IMR-90 (cell line): ENCODE results near the gene FJX1. TPM values are rescaled to one million over a fixed set of nuclear protein-coding genes. Genes with fewer than 3 reads are reported as not detected.
A peak's percentile ranks its signal among the peaks of the same experiment; 100 is the strongest.

Experiments
- ATAC-seq: fragments of 200-7000 bp; cut with Tn5 transposase; 2 replicates; pipeline ENCODE4 v1.9.1; 2020; ENCODE audit warnings: low read depth, mild to moderate bottlenecking, moderate library complexity
- BruUV-seq: library from RNA; stranded (reverse); fragments of 400-500 nt; replicated peaks from 2 replicates; lab custom pipeline; 2021; lab: Mats Ljungman, UMichigan
- CTCF ChIA-PET: fragments of 300-600 bp; formaldehyde crosslinking; extraction: SDS; loops from one replicate; lab custom pipeline; 2021; ENCODE audit warnings: antibody characterized with exemption; lab: Yijun Ruan, JAX
- POLR2A ChIA-PET: fragments of 300-600 bp; sonication (Branson Sonifier 250); formaldehyde crosslinking; loops from one replicate; lab custom pipeline; 2022; ENCODE audit warnings: antibody characterized with exemption; ENCODE audit not compliant: unreplicated experiment; lab: Charles Lee
- DNase-seq: peaks from one replicate; pipeline ENCODE4 v3.0.0; 2013
- H2AFZ ChIP-seq: replicated peaks from 2 replicates; pipeline ENCODE3; 2013; ENCODE audit warnings: low read length, mild to moderate bottlenecking; ENCODE audit not compliant: poor library complexity
- H2AK5ac ChIP-seq: 2 replicates; pipeline ENCODE4 v1.6.1; 2013; ENCODE audit warnings: low read depth, low read length, inconsistent platforms
- H2AK9ac ChIP-seq: replicated peaks from 2 replicates; pipeline ENCODE3; 2013; ENCODE audit warnings: mild to moderate bottlenecking, low read depth, low read length, moderate library complexity; ENCODE audit not compliant: poor library complexity
- H2BK120ac ChIP-seq: 2 replicates; pipeline ENCODE4 v1.6.1; 2013; ENCODE audit warnings: low read depth, low read length, inconsistent platforms
- H2BK15ac ChIP-seq: 3 replicates; pipeline ENCODE4 v1.6.1; 2013; ENCODE audit warnings: low read depth, low read length, inconsistent platforms
- H2BK20ac ChIP-seq: 2 replicates; pipeline ENCODE4 v1.6.1; 2013; ENCODE audit warnings: low read depth, mild to moderate bottlenecking, inconsistent platforms, low read length, moderate library complexity
- H2BK5ac ChIP-seq: 2 replicates; pipeline ENCODE4 v1.6.1; 2013; ENCODE audit warnings: mild to moderate bottlenecking, low read depth, low read length, inconsistent platforms; ENCODE audit not compliant: poor library complexity, severe bottlenecking
- H3K14ac ChIP-seq: replicated peaks from 2 replicates; pipeline ENCODE4 v1.6.1; 2013; ENCODE audit warnings: low read depth, low read length, inconsistent platforms
- H3K18ac ChIP-seq: 2 replicates; pipeline ENCODE4 v1.6.1; 2013; ENCODE audit warnings: low read depth, low read length, control low read depth
- H3K23ac ChIP-seq: 2 replicates; pipeline ENCODE4 v1.6.1; 2013; ENCODE audit warnings: low read depth, low read length, inconsistent platforms
- H3K27ac ChIP-seq: 2 replicates; pipeline ENCODE4 v1.5.1; 2013; ENCODE audit warnings: mild to moderate bottlenecking, control low read depth, low read length; ENCODE audit not compliant: insufficient read depth
- H3K27me3 ChIP-seq: 2 replicates; pipeline ENCODE4 v1.6.1; 2013; ENCODE audit warnings: low read length; ENCODE audit not compliant: control insufficient read depth, insufficient read depth
- H3K36me3 ChIP-seq: 2 replicates; pipeline ENCODE4 v1.6.1; 2013; ENCODE audit warnings: low read length, mixed read lengths; ENCODE audit not compliant: control insufficient read depth, insufficient read depth
- H3K4ac ChIP-seq: 2 replicates; pipeline ENCODE4 v1.6.1; 2013; ENCODE audit warnings: low read depth, low read length, inconsistent platforms
- H3K4me1 ChIP-seq: 2 replicates; pipeline ENCODE4 v1.6.1; 2013; ENCODE audit warnings: low read length, mixed read lengths; ENCODE audit not compliant: control insufficient read depth, insufficient read depth
- H3K4me2 ChIP-seq: 2 replicates; pipeline ENCODE4 v1.6.1; 2013; ENCODE audit warnings: low read depth, mild to moderate bottlenecking, control low read depth, low read length, moderate library complexity
- H3K4me3 ChIP-seq: 2 replicates; pipeline ENCODE4 v1.5.1; 2013; ENCODE audit warnings: low read depth, mild to moderate bottlenecking, control low read depth, low read length, moderate library complexity; ENCODE audit not compliant: insufficient read depth
- H3K56ac ChIP-seq: 2 replicates; pipeline ENCODE4 v1.6.1; 2013; ENCODE audit warnings: low read length, inconsistent platforms; ENCODE audit not compliant: insufficient read depth; ENCODE audit errors: extremely low read depth
- H3K79me1 ChIP-seq, 2 experiments: 2 replicates each; pipeline ENCODE4 v1.6.1; 2013; ENCODE audit warnings: low read length in 2 of 2, inconsistent platforms in 1 of 2, low read depth in 1 of 2
- H3K9ac ChIP-seq: 2 replicates; pipeline ENCODE4 v1.6.1; 2013; ENCODE audit warnings: low read depth, low read length, control low read depth
- H3K9me1 ChIP-seq: 2 replicates; pipeline ENCODE4 v1.6.1; 2013; ENCODE audit warnings: low read length, inconsistent platforms; ENCODE audit not compliant: insufficient read depth
- H3K9me3 ChIP-seq: 2 replicates; pipeline ENCODE4 v1.6.1; 2013; ENCODE audit warnings: low read length; ENCODE audit not compliant: control insufficient read depth, insufficient read depth
- H4K20me1 ChIP-seq: 2 replicates; pipeline ENCODE4 v1.6.1; 2013; ENCODE audit warnings: low read length, inconsistent platforms; ENCODE audit not compliant: insufficient read depth
- H4K5ac ChIP-seq: 2 replicates; pipeline ENCODE4 v1.6.1; 2013; ENCODE audit warnings: mild to moderate bottlenecking, low read depth, low read length, control low read depth
- H4K8ac ChIP-seq, 2 experiments: 2 replicates each; pipeline ENCODE4 v1.6.1; 2013; ENCODE audit warnings: low read depth in 2 of 2, low read length in 2 of 2, control low read depth in 1 of 2, inconsistent platforms in 1 of 2
- H4K91ac ChIP-seq: 2 replicates; pipeline ENCODE4 v1.6.1; 2013; ENCODE audit warnings: low read depth, low read length, inconsistent platforms; ENCODE audit not compliant: insufficient read depth
- CEBPB ChIP-seq: IDR thresholded peaks from 2 replicates; pipeline ENCODE4 v1.6.1; 2012; ENCODE audit warnings: low read depth, low read length, improper control_type of control experiment
- USF2 ChIP-seq: fragments of 150-350 bp; IDR thresholded peaks from 2 replicates; pipeline ENCODE4 v1.6.1; 2017; ENCODE audit warnings: mild to moderate bottlenecking, antibody characterized with exemption, low read length, low read depth
- dilution Hi-C: fragments of 300-500 bp; cut with HindIII; formaldehyde crosslinking; loops from one replicate; pipeline ENCODE4 v1.14.3; 2018; ENCODE audit warnings: low sequenced_read_pairs; ENCODE audit not compliant: unreplicated experiment
- in situ Hi-C: fragments of 300-500 bp; cut with MboI; formaldehyde crosslinking; loops from 3 replicates; pipeline ENCODE4 v1.14.3; 2019; ENCODE audit warnings: low sequenced_read_pairs, inconsistent platforms, mixed read lengths
- intact Hi-C: fragments of 100-400 bp; cut with micrococcal nuclease; formaldehyde crosslinking; loops from 2 replicates; pipeline ENCODE4 v1.10.0; 2022
- polyA plus RNA-seq, 3 experiments: library from polyadenylated mRNA; depleted of rRNA; stranded (reverse); fragments of >200 nt; gene quantifications; 2 replicates each; pipeline ENCODE4 v1.2.3, GENCODE V29; 2012; ENCODE audit warnings: low replicate concordance in 1 of 3
- total RNA-seq: library from RNA; depleted of rRNA; stranded (reverse); fragments of >200 nt; gene quantifications from 2 replicates; pipeline ENCODE4 v1.2.3, GENCODE V29; 2012

The FJX1 gene
- total and polyA plus RNA-seq, 2 of the 4 experiments (the other 2 are of a cell fraction): 8.4 to 11.2 TPM

DNA sequence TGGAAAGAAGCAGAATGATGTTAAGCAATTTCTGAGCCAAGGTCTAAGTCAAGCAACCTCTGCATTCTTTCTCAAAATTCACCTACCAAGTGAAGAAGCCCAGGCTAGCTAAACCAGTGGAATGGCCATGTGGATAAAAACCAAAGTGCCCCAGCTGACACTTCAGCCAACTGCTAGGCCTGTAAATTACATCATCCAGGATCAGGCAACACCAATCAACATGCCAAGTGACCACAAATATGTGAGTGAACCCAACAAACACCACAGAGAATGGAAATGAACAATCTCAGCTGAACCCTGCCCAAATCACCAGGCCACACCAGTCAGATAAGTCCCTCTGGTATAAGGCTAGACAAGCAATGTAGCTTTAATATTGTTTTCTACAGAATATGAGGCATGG lies 25.1 kb upstream of the FJX1 start:
- peaks cover 15% of the 10 kb centered on the region for H3K4me1 ChIP-seq
- intact Hi-C loops: no loop called here
- no peak for TF ChIP-seq USF2
- peak; percentile 65 for TF ChIP-seq CEBPB
- H3K27me3 ChIP-seq: no peaks in the 10 kb centered on the region
- no peak overlapping the region for H4K91ac ChIP-seq
- H3K56ac ChIP-seq: no peak overlapping the region
- H3K4me2 ChIP-seq: no peak overlapping the region
- H2BK20ac ChIP-seq: no peak overlapping the region
- H2BK15ac ChIP-seq: 0 out of 3 replicates have a peak overlapping the region, but pooled peaks have one; percentile 4
- no peak overlapping the region for H3K18ac ChIP-seq
- H3K23ac ChIP-seq: no peak overlapping the region
- no peaks in the 10 kb centered on the region for H3K79me1 ChIP-seq
- ATAC-seq: peak; percentile 69
- no peak overlapping the region for H3K9ac ChIP-seq
- no peak overlapping the region for H2BK5ac ChIP-seq
- peak overlapping the region; percentile 9; the same call in 1 of the 2 replicates for H2AK5ac ChIP-seq
- ChIA-PET POLR2A (no interaction called here), CTCF (interaction anchor here (0.8 to 1.2 kb wide), 2 partner anchors 62 to 72 kb away, joined by 3 read pairs; no protein-coding TSS in a partner anchor)
- H3K36me3 ChIP-seq: no peaks in the 10 kb centered on the region
- no peak overlapping the region for H4K8ac ChIP-seq
- peaks cover 17% of the 10 kb centered on the region for H3K9me1 ChIP-seq
- peak; percentile 83 for DNase-seq
- H2AK9ac ChIP-seq: no peak overlapping the region
- no peak overlapping the region for H3K14ac ChIP-seq
- no peak overlapping the region for H4K5ac ChIP-seq
- H4K20me1 ChIP-seq: no peaks in the 10 kb centered on the region
- no peak overlapping the region for H3K4ac ChIP-seq
- H3K4me3 ChIP-seq: no peak overlapping the region
- dilution Hi-C loops: no loop called here
- no TSS peak for BruUV-seq
- no peak overlapping the region for H2BK120ac ChIP-seq
- H3K9me3 ChIP-seq: no peaks in the 10 kb centered on the region
- no peak overlapping the region for H2AFZ ChIP-seq
- no peak overlapping the region for H3K27ac ChIP-seq
- in situ Hi-C loops: no loop called here
